MCF 10A (cell line): ENCODE measurements around the gene NAALADL2. TPM values are rescaled to one million over a fixed set of nuclear protein-coding genes. Genes with fewer than 3 reads are reported as not detected.

Source experiments
- BruUV-seq: library from RNA; stranded (reverse); fragments of 400-500 nt; replicated peaks from 2 replicates; lab custom pipeline; 2021; lab: Mats Ljungman, UMichigan
- CTCF ChIA-PET: fragments of 300-600 bp; sonication (Branson Sonifier 250); formaldehyde crosslinking; extraction: SDS; loops from one replicate; lab custom pipeline; 2021; ENCODE audit warnings: antibody characterized with exemption, inconsistent platforms; lab: Yijun Ruan, JAX
- POLR2A ChIA-PET: fragments of 300-600, 350-650 bp; sonication (Branson Sonifier 250); formaldehyde crosslinking; extraction: SDS; loops from one replicate; lab custom pipeline; 2020; ENCODE audit warnings: antibody characterized with exemption, inconsistent platforms; lab: Yijun Ruan, JAX
- DNase-seq: peaks from one replicate; pipeline ENCODE4 v3.0.0-alpha.2; 2018; ENCODE audit not compliant: unreplicated experiment
- H3K27ac Mint-ChIP-seq: one replicate; pipeline ENCODE4 v1.8.0; 2022; ENCODE audit warnings: mild to moderate bottlenecking, low read depth, mixed read lengths; ENCODE audit not compliant: unreplicated experiment
- H3K27me3 Mint-ChIP-seq: one replicate; pipeline ENCODE4 v1.8.0; 2022; ENCODE audit warnings: mixed read lengths; ENCODE audit not compliant: insufficient read depth, unreplicated experiment
- H3K36me3 Mint-ChIP-seq: one replicate; pipeline ENCODE4 v1.8.0; 2022; ENCODE audit warnings: mild to moderate bottlenecking, moderate library complexity, mixed read lengths; ENCODE audit not compliant: insufficient read depth, unreplicated experiment
- H3K4me1 Mint-ChIP-seq: one replicate; pipeline ENCODE4 v1.8.0; 2022; ENCODE audit warnings: mixed read lengths; ENCODE audit not compliant: insufficient read depth, unreplicated experiment
- H3K4me3 Mint-ChIP-seq: one replicate; pipeline ENCODE4 v1.8.0; 2022; ENCODE audit warnings: mild to moderate bottlenecking, moderate library complexity, mixed read lengths; ENCODE audit not compliant: unreplicated experiment
- H3K9me3 Mint-ChIP-seq: one replicate; pipeline ENCODE4 v1.8.0; 2022; ENCODE audit warnings: mixed read lengths; ENCODE audit not compliant: unreplicated experiment
- CTCF ChIP-seq: fragments of 200-600 bp; IDR thresholded peaks from one replicate; pipeline ENCODE4 v1.8.0; 2022; ENCODE audit warnings: antibody characterized with exemption, mild to moderate bottlenecking; ENCODE audit not compliant: unreplicated experiment
- intact Hi-C: fragments of 100-400 bp; cut with micrococcal nuclease; formaldehyde crosslinking; loops from 2 replicates; pipeline ENCODE4 v1.14.1; 2022
- total RNA-seq: library from RNA; stranded (reverse); gene quantifications from 2 replicates; pipeline ENCODE4 v1.2.3, GENCODE V29; 2022

Gene NAALADL2
- total RNA-seq, 1 experiment from 2014 or later = 4.2 TPM

- no peak for DNase-seq
- Mint-ChIP-seq H3K4me1 (no peaks in the 10 kb centered on the region), H3K27ac (no peak overlapping the region), H3K27me3 (no peaks in the 10 kb centered on the region), H3K4me3 (no peak overlapping the region), H3K9me3 (no peaks in the 10 kb centered on the region), H3K36me3 (no peaks in the 10 kb centered on the region)
- ChIA-PET CTCF (interaction anchor here (0.6 kb wide), 1 partner anchor 1051 kb away, joined by 3 read pairs; no protein-coding TSS in a partner anchor), POLR2A (no interaction called here)
- BruUV-seq = no TSS peak
- intact Hi-C loops = no loop called here
- TF ChIP-seq CTCF = no peak
These were observed 575.4 kb downstream of the NAALADL2 start for GRCh38 chr3:175434561-175434960.

DNA sequence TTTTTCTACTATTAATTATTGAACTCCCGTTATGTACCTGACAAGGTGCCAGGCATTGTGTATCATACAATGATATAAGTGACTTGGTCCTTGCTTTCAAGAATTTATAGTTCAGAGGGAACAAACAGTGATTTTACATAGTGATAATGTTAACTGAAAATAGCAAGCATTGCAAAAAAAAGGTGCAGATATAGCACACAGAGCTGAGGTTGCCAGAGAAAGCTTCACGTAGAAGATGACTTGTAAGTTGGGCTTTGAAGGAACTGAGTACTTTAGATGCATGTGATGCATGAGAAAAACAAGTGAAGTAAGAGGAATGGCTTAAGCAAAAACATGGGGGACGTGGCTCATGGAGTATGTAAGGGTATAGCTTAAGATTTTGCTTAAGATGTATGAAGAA, 584.5 kb downstream of the NAALADL2 start:
- H3K27ac Mint-ChIP-seq = no peak overlapping the region
- intact Hi-C loops = no loop called here
- ChIA-PET CTCF (no interaction called here), POLR2A (no interaction called here)
- no peak for DNase-seq
- TF ChIP-seq CTCF = no peak
- H3K9me3 Mint-ChIP-seq = no peaks in the 10 kb centered on the region
- H3K4me3 Mint-ChIP-seq = no peak overlapping the region
- H3K27me3 Mint-ChIP-seq = no peaks in the 10 kb centered on the region
- no TSS peak for BruUV-seq
- no peaks in the 10 kb centered on the region for H3K36me3 Mint-ChIP-seq
- H3K4me1 Mint-ChIP-seq = no peaks in the 10 kb centered on the region

- no peaks in the 10 kb centered on the region for H3K4me1 Mint-ChIP-seq
- no peak overlapping the region for H3K4me3 Mint-ChIP-seq
- BruUV-seq = no TSS peak
- no peak for DNase-seq
- H3K36me3 Mint-ChIP-seq = no peaks in the 10 kb centered on the region
- ChIA-PET POLR2A (no interaction called here), CTCF (no interaction called here)
- no peak for TF ChIP-seq CTCF
- H3K9me3 Mint-ChIP-seq = no peaks in the 10 kb centered on the region
- H3K27ac Mint-ChIP-seq = no peak overlapping the region
- H3K27me3 Mint-ChIP-seq = no peaks in the 10 kb centered on the region
- intact Hi-C loops = no loop called here
These were observed 586.6 kb downstream of the NAALADL2 start for GRCh38 chr3:175445741-175446140.

- no TSS peak for BruUV-seq
- no peak for DNase-seq
- ChIA-PET POLR2A (no interaction called here), CTCF (interaction anchor here (0.5 kb wide), 1 partner anchor 209 kb away, joined by 3 read pairs; no protein-coding TSS in a partner anchor)
- Mint-ChIP-seq H3K27me3 (no peaks in the 10 kb centered on the region), H3K4me3 (no peak overlapping the region), H3K27ac (no peak overlapping the region), H3K36me3 (no peaks in the 10 kb centered on the region), H3K9me3 (no peaks in the 10 kb centered on the region), H3K4me1 (no peaks in the 10 kb centered on the region)
- no peak for TF ChIP-seq CTCF
- intact Hi-C loops = no loop called here
These were observed 588.4 kb downstream of the NAALADL2 start for GRCh38 chr3:175447521-175447920.
